ENCODE data around the gene SYNGR1.

The SYNGR1 gene

GRCh38 chr22:39374191-39374590, 24.4 kb downstream of the SYNGR1 start:
- DNase-seq = no peak

DNA sequence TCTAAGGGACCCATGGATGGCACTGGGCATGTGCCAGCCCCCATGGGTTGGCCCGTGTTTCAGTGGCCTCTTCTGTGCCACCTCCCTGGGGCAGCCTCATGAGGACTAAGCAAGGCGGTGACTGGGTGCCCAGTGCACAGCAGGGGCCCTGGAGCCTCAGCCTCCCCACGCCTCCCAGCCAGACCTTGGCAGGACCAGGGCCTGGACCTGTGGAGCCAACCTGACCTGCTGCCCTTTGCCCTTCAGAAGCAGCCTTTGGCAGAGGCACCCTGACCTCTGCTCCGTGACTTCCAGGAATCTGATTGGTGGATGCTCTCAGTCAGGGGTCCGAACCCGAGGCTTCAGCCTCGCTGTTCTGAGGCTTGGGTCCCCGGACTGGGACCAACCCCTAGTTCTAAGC, 25.0 kb downstream of the SYNGR1 start:
- DNase-seq = no peak

- no peak for DNase-seq
Observed at GRCh38 chr22:39375646-39376045, 25.9 kb downstream of the SYNGR1 start.

- DNase-seq = no peak
Observed at GRCh38 chr22:39379756-39380730, 30.3 kb downstream of the SYNGR1 start.

- no peak for DNase-seq
Observed at GRCh38 chr22:39381009-39381755, 31.4 kb downstream of the SYNGR1 start.

- no peak for DNase-seq
Observed at GRCh38 chr22:39381930-39382329, 32.1 kb downstream of the SYNGR1 start.

- no peak for DNase-seq
Observed at GRCh38 chr22:39382410-39382809, 32.6 kb downstream of the SYNGR1 start.

GRCh38 chr22:39383841-39384625, 34.2 kb downstream of the SYNGR1 start:
- DNase-seq = no peak

DNA sequence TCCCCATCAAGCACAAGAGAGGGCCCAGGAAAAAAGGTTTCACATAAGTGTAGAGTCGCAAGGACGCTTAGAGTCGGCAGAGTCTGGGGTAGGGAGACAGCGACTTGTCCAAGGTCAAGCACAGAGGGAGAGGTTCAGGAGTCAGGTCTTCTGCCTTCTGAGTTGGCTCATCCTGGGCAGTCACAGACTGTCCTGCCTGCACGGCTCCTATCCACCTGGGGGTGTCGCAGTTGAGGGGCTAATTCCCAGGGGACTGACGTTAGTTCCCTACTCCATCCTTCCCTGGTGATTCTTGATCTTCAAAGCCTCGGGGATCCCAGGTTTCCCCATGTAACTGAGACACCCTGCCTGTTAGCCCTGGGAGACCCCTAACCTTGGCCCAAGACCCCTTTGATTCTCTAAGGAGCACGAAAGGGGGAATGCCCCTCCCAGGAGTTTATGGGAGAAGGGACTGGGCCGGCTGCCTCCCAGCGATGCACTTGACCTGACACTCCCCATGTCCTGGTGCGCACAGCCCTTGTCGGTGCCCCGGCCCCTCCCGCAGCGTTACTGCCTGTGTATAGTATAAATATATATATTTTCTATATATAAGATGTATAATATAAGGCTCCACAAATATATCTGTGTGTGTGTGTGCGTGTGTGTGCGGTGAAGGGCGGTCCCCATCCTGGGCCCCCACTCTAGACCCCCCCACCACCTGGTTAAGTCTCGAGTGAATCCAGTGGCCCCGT, 35.1 kb downstream of the SYNGR1 start:
- no peak for DNase-seq

DNA sequence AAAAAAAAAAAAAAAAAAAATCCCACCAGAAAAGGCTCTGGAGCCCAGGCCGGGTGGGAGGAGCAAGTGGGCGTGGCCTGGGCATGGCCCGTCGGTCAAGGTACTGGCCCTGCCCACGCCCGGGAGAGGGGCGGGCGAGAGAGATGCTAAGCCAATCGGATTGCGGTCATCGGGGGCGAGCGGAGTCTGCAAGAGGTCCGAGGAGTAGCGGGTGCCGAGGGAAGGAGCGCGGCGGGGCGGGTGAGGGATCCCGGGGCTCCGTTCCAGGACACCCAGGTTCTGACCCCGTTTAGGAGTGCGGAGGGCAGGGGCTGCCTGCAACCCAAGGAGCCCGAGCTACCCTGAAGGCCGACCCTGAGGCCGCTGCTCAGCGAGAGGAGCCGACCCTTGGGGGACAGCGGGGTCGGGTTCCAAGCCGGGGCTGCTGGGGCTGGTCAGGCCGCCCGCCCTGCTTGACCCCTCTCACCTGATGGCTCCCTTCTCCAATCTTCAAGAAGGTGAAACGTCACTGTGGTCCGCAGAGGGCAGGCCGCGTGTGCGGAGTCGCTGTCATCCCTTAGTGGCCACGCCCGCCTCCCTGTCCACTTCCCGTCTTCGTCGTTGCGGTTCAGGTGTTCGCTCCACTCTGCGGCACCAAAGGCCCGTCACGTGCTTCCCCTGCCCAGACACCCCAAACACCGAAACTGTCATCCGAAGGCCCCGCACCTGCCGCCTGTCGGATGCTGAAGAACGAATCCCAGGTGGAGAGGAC, 38.6 kb downstream of the SYNGR1 start:
- no peak for DNase-seq

DNA sequence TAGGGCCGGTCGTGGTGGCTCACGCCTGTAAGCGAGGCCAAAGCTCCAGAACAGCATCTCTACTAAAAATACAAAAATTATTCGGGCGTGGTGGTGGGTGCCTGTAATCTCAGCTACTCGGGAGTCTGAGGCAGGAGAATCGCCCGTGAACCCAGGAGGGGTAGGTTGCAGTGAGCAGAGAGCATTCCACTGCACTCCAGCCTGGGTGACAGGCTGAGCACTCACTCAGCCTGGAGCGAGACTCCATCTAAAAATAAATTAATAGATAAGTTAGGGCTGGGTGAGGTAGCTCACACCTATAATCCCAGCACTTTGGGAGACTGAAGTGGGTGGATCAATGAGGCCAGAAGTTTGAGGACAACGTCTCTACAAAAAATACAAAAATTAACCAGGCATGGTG, 39.6 kb downstream of the SYNGR1 start:
- no peak for DNase-seq

DNA sequence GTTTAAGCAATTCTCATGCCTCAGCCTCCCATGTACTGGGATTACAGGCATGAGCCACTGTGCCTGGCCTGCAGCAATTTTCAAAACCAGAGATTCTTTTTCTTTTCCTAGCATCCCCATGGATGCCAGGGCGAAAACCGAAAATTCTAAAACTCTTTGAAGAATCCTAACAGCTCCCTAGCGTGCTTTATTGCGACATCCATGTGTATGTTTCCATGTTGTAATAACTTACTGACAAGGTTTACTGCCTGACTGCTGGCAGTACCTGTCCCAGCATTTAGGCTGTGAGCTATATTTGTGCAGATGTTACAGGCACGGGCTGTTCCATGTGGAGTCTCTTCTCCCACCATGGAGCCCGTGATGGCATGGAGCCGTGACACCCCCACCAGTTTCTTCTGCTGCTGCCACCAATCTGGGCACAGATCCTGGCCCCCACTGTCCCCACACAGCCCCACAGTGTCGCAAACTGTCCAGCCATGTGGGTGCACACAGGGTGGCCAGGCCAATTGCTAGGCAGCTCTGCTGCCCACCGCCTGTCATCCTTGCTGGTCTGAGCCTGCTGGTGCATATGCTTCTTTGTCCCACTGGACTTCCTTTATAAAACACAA, 42.7 kb downstream of the SYNGR1 start:
- DNase-seq = no peak

DNA sequence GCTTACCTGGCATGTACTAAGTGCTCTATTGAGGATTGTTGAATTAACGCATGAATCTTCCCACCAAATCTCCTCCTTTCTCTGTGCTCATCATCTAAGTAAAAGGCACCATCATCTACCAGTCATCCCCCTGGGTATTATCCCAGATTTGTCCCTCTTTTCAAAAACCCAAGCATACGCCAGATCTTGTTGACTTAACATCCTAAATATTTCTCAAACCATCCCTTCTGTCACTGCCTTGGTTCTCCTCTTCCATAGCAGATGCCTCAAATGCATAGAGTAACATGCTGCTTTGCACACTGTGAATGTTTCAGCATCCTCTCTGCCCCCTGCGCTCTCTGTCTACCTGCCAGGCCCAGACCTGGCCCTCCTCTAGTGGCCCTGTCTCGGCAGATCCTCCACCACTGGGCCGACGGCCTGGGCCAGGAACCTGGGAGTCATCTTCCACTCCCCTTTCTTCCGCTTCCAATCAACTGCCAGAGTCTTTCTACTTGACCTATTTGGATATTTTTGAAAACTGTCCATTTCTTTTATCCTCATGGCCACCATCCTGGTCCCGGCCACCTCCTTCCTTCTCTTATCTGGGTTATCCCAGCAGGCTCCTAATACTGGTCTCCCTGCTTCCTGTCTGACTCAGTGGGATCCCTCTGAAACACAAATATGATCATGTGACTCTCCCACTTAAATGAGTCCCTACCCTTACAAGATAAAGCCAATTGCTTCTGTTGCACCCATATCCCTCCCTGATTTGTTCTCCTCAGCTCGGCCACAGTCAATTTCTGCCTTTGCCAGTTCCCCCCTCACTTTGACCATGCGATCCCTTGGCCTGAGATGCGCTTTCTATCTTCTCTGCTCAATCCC, 46.4 kb downstream of the SYNGR1 start:
- DNase-seq = no peak

GRCh38 chr22:39396797-39397195, 47.0 kb downstream of the SYNGR1 start:
- DNase-seq = no peak

DNA sequence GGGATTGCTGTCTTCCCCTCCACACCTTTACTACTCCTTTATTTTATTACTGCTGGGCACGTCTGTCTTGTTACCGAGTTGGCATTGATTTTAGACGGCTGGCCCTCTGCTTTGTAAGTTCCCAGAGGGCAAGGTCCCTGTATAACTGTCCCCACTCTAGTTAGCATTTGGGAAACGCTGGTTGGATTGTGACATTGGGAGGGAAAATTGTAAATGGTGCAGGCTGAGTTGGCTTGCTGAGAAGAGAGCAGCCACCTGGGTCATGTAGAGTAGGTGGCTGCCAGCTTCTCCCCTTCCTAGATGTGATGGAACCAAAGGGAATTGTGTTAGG, 51.5 kb downstream of the SYNGR1 start:
- DNase-seq = no peak

- DNase-seq = no peak
Observed at GRCh38 chr22:39405346-39406085, 55.7 kb downstream of the SYNGR1 start.

GRCh38 chr22:39408173-39408572, 58.4 kb downstream of the SYNGR1 start:
- no peak for DNase-seq

- no peak for DNase-seq
Observed at GRCh38 chr22:39408807-39409206, 59.0 kb downstream of the SYNGR1 start.

DNA sequence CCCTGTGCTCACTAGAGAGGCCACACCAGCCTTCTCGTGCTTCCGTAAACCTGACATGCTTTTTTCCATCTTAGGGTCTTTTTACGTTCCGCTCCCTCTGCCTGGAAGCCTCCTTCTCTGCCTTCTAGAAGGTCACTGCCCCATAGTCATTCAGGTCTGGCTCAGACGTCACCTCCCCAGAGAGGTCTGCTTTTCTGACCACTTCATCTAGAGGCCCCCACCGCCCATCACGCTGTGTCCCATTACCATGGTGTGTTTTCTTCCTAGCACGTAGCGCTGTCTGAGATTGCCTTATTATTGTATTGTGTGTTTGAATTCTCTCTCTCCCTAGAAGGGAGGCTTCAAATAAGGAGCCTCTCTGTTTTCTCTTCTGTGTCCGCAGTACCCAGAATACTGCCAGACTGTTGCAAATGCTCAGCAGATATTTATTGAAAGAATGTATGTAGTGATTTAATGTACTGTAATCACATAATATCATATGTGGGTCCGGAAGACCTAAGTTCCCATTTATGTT, 59.8 kb downstream of the SYNGR1 start:
- no peak for DNase-seq

All from activated gamma-delta T cell (primary cell).